ENCODE measurements around the gene PDZD7. TPM values are rescaled to one million over a fixed set of nuclear protein-coding genes. Genes with fewer than 3 reads are reported as not detected.

The PDZD7 gene
- total RNA-seq, 1 experiment from 2014 or later, result 1.8 TPM

DNA sequence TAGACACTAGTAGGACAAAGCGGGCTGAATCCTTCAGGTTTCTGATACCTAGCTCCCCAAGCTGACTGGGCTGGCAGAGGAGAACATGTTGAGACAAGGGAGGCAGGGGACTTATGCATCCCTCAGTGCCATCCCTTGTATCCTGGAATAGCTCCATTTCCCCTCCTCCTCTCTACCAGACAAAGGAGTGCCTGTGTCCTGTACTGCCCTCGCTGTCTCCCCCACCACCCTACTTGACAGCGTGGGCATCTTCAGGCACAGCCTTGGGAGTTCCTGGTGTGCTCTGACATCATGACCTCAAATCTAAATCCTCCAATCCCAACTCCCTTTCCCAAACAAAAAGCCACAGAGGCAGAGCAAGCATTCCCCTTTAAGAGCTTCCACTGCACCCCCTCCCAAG lies 9.1 kb upstream of the PDZD7 start:
- in situ Hi-C loops (cut with HindIII; ENCODE audit: low pct_unique_long_range_greater_than_20kb, low sequenced_read_pairs) (no loop called here), intact Hi-C loops (cut with micrococcal nuclease; ENCODE audit: unreplicated experiment) (loop anchor here (10.0 kb wide), 1 partner anchor 105 kb away; no protein-coding TSS in a partner anchor)
- no peak for ATAC-seq
- no peak for DNase-seq (ENCODE audit: low read depth, low spot score)
- Histone ChIP-seq H3K9me3 (ENCODE audit: control insufficient read depth, insufficient read depth, low read depth, low read length) (no peaks in the 10 kb centered on the region), H3K27ac (ENCODE audit: low read length) (no peak overlapping the region), H3K4me3 (ENCODE audit: low read depth in 2 of 2, low read length in 2 of 2) (no peak overlapping the region), H3K36me3 (ENCODE audit: control insufficient read depth, insufficient read depth, low read length) (no peaks in the 10 kb centered on the region), H3K27me3 (ENCODE audit: control insufficient read depth, insufficient read depth, low read length) (no peaks in the 10 kb centered on the region), H3K4me1 (ENCODE audit: control insufficient read depth, insufficient read depth, low read length) (peaks cover 21% of the 10 kb centered on the region)
- TF ChIP-seq REST (IDR thresholded peaks at IDR 0.05; ENCODE audit: insufficient read depth in 1 of 2, low read depth in 2 of 2, low read length in 1 of 2) (no peak), TCF7L2 (IDR thresholded peaks at IDR 0.05; ENCODE audit: low read depth, low read length) (no peak), POLR2AphosphoS5 (IDR thresholded peaks at IDR 0.05; ENCODE audit: low read depth, low read length) (no peak), SIN3A (IDR thresholded peaks at IDR 0.05; ENCODE audit: borderline replicate concordance, insufficient read depth, low read depth, low read length) (no peak), CTCF (IDR thresholded peaks at IDR 0.05) (no peak)
- ChIA-PET POLR2A (no interaction called here), CTCF (interaction anchor here (0.6 to 4.6 kb wide), 3 partner anchors 11 to 102 kb away, joined by 4 to 49 read pairs (median 37); no protein-coding TSS in a partner anchor)
- no TSS peak for BruUV-seq (replicated peaks)

GRCh38 chr10:101038484-101038883 lies 7.6 kb upstream of the PDZD7 start:
- in situ Hi-C loops (cut with HindIII; ENCODE audit: low pct_unique_long_range_greater_than_20kb, low sequenced_read_pairs), result no loop called here
- H3K27ac ChIP-seq (ENCODE audit: low read length), result no peak overlapping the region
- intact Hi-C loops (cut with micrococcal nuclease; ENCODE audit: unreplicated experiment), result no loop called here
- ChIA-PET CTCF (interaction anchor here (0.8 to 1.5 kb wide), 2 partner anchors 13 to 104 kb away, joined by 3 to 5 read pairs; no protein-coding TSS in a partner anchor), POLR2A (no interaction called here)
- H3K4me1 ChIP-seq (ENCODE audit: control insufficient read depth, insufficient read depth, low read length), result peaks cover 15% of the 10 kb centered on the region
- TF ChIP-seq TCF7L2 (IDR thresholded peaks at IDR 0.05; ENCODE audit: low read depth, low read length) (no peak), POLR2AphosphoS5 (IDR thresholded peaks at IDR 0.05; ENCODE audit: low read depth, low read length) (no peak), SIN3A (IDR thresholded peaks at IDR 0.05; ENCODE audit: borderline replicate concordance, insufficient read depth, low read depth, low read length) (no peak), CTCF (IDR thresholded peaks at IDR 0.05) (no peak), REST (IDR thresholded peaks at IDR 0.05; ENCODE audit: insufficient read depth in 1 of 2, low read depth in 2 of 2, low read length in 1 of 2) (no peak)
- no peaks in the 10 kb centered on the region for H3K9me3 ChIP-seq (ENCODE audit: control insufficient read depth, insufficient read depth, low read depth, low read length)
- no peak for ATAC-seq
- BruUV-seq (replicated peaks), result no TSS peak
- no peaks in the 10 kb centered on the region for H3K27me3 ChIP-seq (ENCODE audit: control insufficient read depth, insufficient read depth, low read length)
- no peak for DNase-seq (ENCODE audit: low read depth, low spot score)
- no peak overlapping the region for H3K4me3 ChIP-seq (ENCODE audit: low read depth in 2 of 2, low read length in 2 of 2)
- no peaks in the 10 kb centered on the region for H3K36me3 ChIP-seq (ENCODE audit: control insufficient read depth, insufficient read depth, low read length)
